ENCODE results near the gene FLNC. TPM values are rescaled to one million over a fixed set of nuclear protein-coding genes. Genes with fewer than 3 reads are reported as not detected.

The FLNC gene
- total RNA-seq, 2 experiments from 2014 or later: 0.03 TPM; not detected in 1

Other genes with a start within 250 kb of the FLNC start
- under 1 TPM; 0.65 to 0.94 TPM for gene GARIN1A, start 158.1 kb upstream of the FLNC start, total RNA-seq
- gene CALU, start 91.0 kb upstream of the FLNC start, total RNA-seq: 10 to 100 TPM; 29.9 to 31.9 TPM
- gene OPN1SW, start 54.6 kb upstream of the FLNC start, total RNA-seq: not detected
- 1 to 10 TPM; 4.8 to 5.8 TPM for gene CCDC136, start 38.4 kb upstream of the FLNC start, total RNA-seq
- 10 to 100 TPM; 54.8 to 59.3 TPM for gene ATP6V1F, start 32.5 kb downstream of the FLNC start, total RNA-seq
- gene KCP, start 80.3 kb downstream of the FLNC start, total RNA-seq: under 1 TPM; 0.19 to 0.43 TPM
- under 1 TPM; 0.61 to 0.79 TPM for gene IRF5, start 107.5 kb downstream of the FLNC start, total RNA-seq
- 10 to 100 TPM; 17.0 to 17.2 TPM for gene TNPO3, start 224.7 kb downstream of the FLNC start, total RNA-seq